Measurements from ENCODE around the gene TRIO.

Gene TRIO

GRCh38 chr5:14483504-14484157 lies 340.5 kb downstream of the TRIO start:
- no peaks in the 10 kb centered on the region for H3K4me1 ChIP-seq (ENCODE audit: control insufficient read depth, low read length)
- H3K4me2 ChIP-seq (ENCODE audit: low read length): no peak overlapping the region
- H3K9me3 ChIP-seq (ENCODE audit: control insufficient read depth, insufficient read depth, low read length): no peaks in the 10 kb centered on the region
- no peak overlapping the region for H3K4me3 ChIP-seq (ENCODE audit: low read length)
- TF ChIP-seq EZH2phosphoT487 (IDR thresholded peaks at IDR 0.05; ENCODE audit: borderline replicate concordance, low read length) (no peak), CTCF (IDR thresholded peaks at IDR 0.05; ENCODE audit: low read depth, low read length, poor library complexity, severe bottlenecking) (no peak)
- H3K79me2 ChIP-seq (ENCODE audit: control insufficient read depth, low read length): no peaks in the 10 kb centered on the region
- no peaks in the 10 kb centered on the region for H4K20me1 ChIP-seq (ENCODE audit: control insufficient read depth, insufficient read depth, low read depth, low read length)
- H3K27me3 ChIP-seq (ENCODE audit: control insufficient read depth, low read length): no peaks in the 10 kb centered on the region
- no peaks in the 10 kb centered on the region for H3F3A ChIP-seq (ENCODE audit: control insufficient read depth, insufficient read depth)
- H3K9me2 ChIP-seq (replicated peaks; ENCODE audit: control insufficient read depth, low read length): no peaks in the 10 kb centered on the region
- no peak overlapping the region for H3K27ac ChIP-seq (ENCODE audit: low read depth, low read length)
- H3K36me3 ChIP-seq (ENCODE audit: control insufficient read depth, low read length): peaks cover 12% of the 10 kb centered on the region

- H3F3A ChIP-seq (ENCODE audit: control insufficient read depth, insufficient read depth): no peaks in the 10 kb centered on the region
- no peaks in the 10 kb centered on the region for H3K79me2 ChIP-seq (ENCODE audit: control insufficient read depth, low read length)
- H3K27me3 ChIP-seq (ENCODE audit: control insufficient read depth, low read length): no peaks in the 10 kb centered on the region
- no peaks in the 10 kb centered on the region for H3K9me3 ChIP-seq (ENCODE audit: control insufficient read depth, insufficient read depth, low read length)
- no peaks in the 10 kb centered on the region for H4K20me1 ChIP-seq (ENCODE audit: control insufficient read depth, insufficient read depth, low read depth, low read length)
- no peaks in the 10 kb centered on the region for H3K9me2 ChIP-seq (replicated peaks; ENCODE audit: control insufficient read depth, low read length)
- H3K36me3 ChIP-seq (ENCODE audit: control insufficient read depth, low read length): peaks cover 5% of the 10 kb centered on the region
- TF ChIP-seq EZH2phosphoT487 (IDR thresholded peaks at IDR 0.05; ENCODE audit: borderline replicate concordance, low read length) (no peak), CTCF (IDR thresholded peaks at IDR 0.05; ENCODE audit: low read depth, low read length, poor library complexity, severe bottlenecking) (no peak)
- H3K27ac ChIP-seq (ENCODE audit: low read depth, low read length): no peak overlapping the region
- H3K4me2 ChIP-seq (ENCODE audit: low read length): no peak overlapping the region
- no peak overlapping the region for H3K4me3 ChIP-seq (ENCODE audit: low read length)
- H3K4me1 ChIP-seq (ENCODE audit: control insufficient read depth, low read length): no peaks in the 10 kb centered on the region
These were observed 343.3 kb downstream of the TRIO start for GRCh38 chr5:14486486-14486885.

GRCh38 chr5:14486996-14487896 lies 344.1 kb downstream of the TRIO start:
- TF ChIP-seq EZH2phosphoT487 (IDR thresholded peaks at IDR 0.05; ENCODE audit: borderline replicate concordance, low read length) (no peak), CTCF (IDR thresholded peaks at IDR 0.05; ENCODE audit: low read depth, low read length, poor library complexity, severe bottlenecking) (no peak)
- no peak overlapping the region for H3K4me3 ChIP-seq (ENCODE audit: low read length)
- no peaks in the 10 kb centered on the region for H3F3A ChIP-seq (ENCODE audit: control insufficient read depth, insufficient read depth)
- peaks cover 5% of the 10 kb centered on the region for H3K36me3 ChIP-seq (ENCODE audit: control insufficient read depth, low read length)
- H4K20me1 ChIP-seq (ENCODE audit: control insufficient read depth, insufficient read depth, low read depth, low read length): no peaks in the 10 kb centered on the region
- H3K9me2 ChIP-seq (replicated peaks; ENCODE audit: control insufficient read depth, low read length): no peaks in the 10 kb centered on the region
- H3K27me3 ChIP-seq (ENCODE audit: control insufficient read depth, low read length): no peaks in the 10 kb centered on the region
- no peak overlapping the region for H3K4me2 ChIP-seq (ENCODE audit: low read length)
- H3K4me1 ChIP-seq (ENCODE audit: control insufficient read depth, low read length): no peaks in the 10 kb centered on the region
- no peaks in the 10 kb centered on the region for H3K79me2 ChIP-seq (ENCODE audit: control insufficient read depth, low read length)
- H3K27ac ChIP-seq (ENCODE audit: low read depth, low read length): no peak overlapping the region
- H3K9me3 ChIP-seq (ENCODE audit: control insufficient read depth, insufficient read depth, low read length): no peaks in the 10 kb centered on the region
